ENCODE data around the gene NAGK.

NAGK gene

GRCh38 chr2:71108091-71108490 lies 39.6 kb downstream of the NAGK start:
- Histone ChIP-seq H3K4me1 (ENCODE audit: control insufficient read depth, low read length) (0 out of 2 replicates have a peak, but pooled peaks cover 5% of the 10 kb centered on the region), H3K27ac (ENCODE audit: low read depth, low read length) (no peak overlapping the region), H3K9me3 (ENCODE audit: control insufficient read depth, insufficient read depth, low read length) (no peaks in the 10 kb centered on the region), H3K4me2 (ENCODE audit: low read length) (no peak overlapping the region), H3K79me2 (ENCODE audit: control insufficient read depth, low read length) (no peaks in the 10 kb centered on the region), H3K9me2 (replicated peaks; ENCODE audit: control insufficient read depth, low read length) (no peaks in the 10 kb centered on the region), H3F3A (ENCODE audit: control insufficient read depth, insufficient read depth) (peaks cover 10% of the 10 kb centered on the region; the same call in 1 of the 2 replicates), H3K27me3 (ENCODE audit: control insufficient read depth, low read length) (no peaks in the 10 kb centered on the region), H4K20me1 (ENCODE audit: control insufficient read depth, insufficient read depth, low read depth, low read length) (no peaks in the 10 kb centered on the region), H3K36me3 (ENCODE audit: control insufficient read depth, low read length) (peaks cover 10% of the 10 kb centered on the region), H3K4me3 (ENCODE audit: low read length) (no peak overlapping the region)
- no peak for TF ChIP-seq EZH2phosphoT487 (IDR thresholded peaks at IDR 0.05; ENCODE audit: borderline replicate concordance, low read length)
- TF ChIP-seq CTCF (IDR thresholded peaks at IDR 0.05; ENCODE audit: low read depth, low read length, poor library complexity, severe bottlenecking): no peak

GRCh38 chr2:71113843-71114242 lies 45.4 kb downstream of the NAGK start:
- H3K36me3 ChIP-seq (ENCODE audit: control insufficient read depth, low read length): peaks cover 28% of the 10 kb centered on the region
- H3K27me3 ChIP-seq (ENCODE audit: control insufficient read depth, low read length): no peaks in the 10 kb centered on the region
- H3K4me3 ChIP-seq (ENCODE audit: low read length): no peak overlapping the region
- no peak for TF ChIP-seq CTCF (IDR thresholded peaks at IDR 0.05; ENCODE audit: low read depth, low read length, poor library complexity, severe bottlenecking)
- TF ChIP-seq EZH2phosphoT487 (IDR thresholded peaks at IDR 0.05; ENCODE audit: borderline replicate concordance, low read length): no peak
- no peaks in the 10 kb centered on the region for H4K20me1 ChIP-seq (ENCODE audit: control insufficient read depth, insufficient read depth, low read depth, low read length)
- no peaks in the 10 kb centered on the region for H3K4me1 ChIP-seq (ENCODE audit: control insufficient read depth, low read length)
- H3K27ac ChIP-seq (ENCODE audit: low read depth, low read length): no peak overlapping the region
- no peaks in the 10 kb centered on the region for H3K9me3 ChIP-seq (ENCODE audit: control insufficient read depth, insufficient read depth, low read length)
- no peaks in the 10 kb centered on the region for H3K79me2 ChIP-seq (ENCODE audit: control insufficient read depth, low read length)
- no peak overlapping the region for H3K4me2 ChIP-seq (ENCODE audit: low read length)
- H3F3A ChIP-seq (ENCODE audit: control insufficient read depth, insufficient read depth): no peaks in the 10 kb centered on the region
- H3K9me2 ChIP-seq (replicated peaks; ENCODE audit: control insufficient read depth, low read length): no peaks in the 10 kb centered on the region

- no peaks in the 10 kb centered on the region for H3F3A ChIP-seq (ENCODE audit: control insufficient read depth, insufficient read depth)
- H3K9me2 ChIP-seq (replicated peaks; ENCODE audit: control insufficient read depth, low read length): no peaks in the 10 kb centered on the region
- H3K9me3 ChIP-seq (ENCODE audit: control insufficient read depth, insufficient read depth, low read length): no peaks in the 10 kb centered on the region
- H3K4me3 ChIP-seq (ENCODE audit: low read length): no peak overlapping the region
- TF ChIP-seq EZH2phosphoT487 (IDR thresholded peaks at IDR 0.05; ENCODE audit: borderline replicate concordance, low read length): no peak
- no peak for TF ChIP-seq CTCF (IDR thresholded peaks at IDR 0.05; ENCODE audit: low read depth, low read length, poor library complexity, severe bottlenecking)
- no peak overlapping the region for H3K27ac ChIP-seq (ENCODE audit: low read depth, low read length)
- no peaks in the 10 kb centered on the region for H3K27me3 ChIP-seq (ENCODE audit: control insufficient read depth, low read length)
- H3K4me1 ChIP-seq (ENCODE audit: control insufficient read depth, low read length): no peaks in the 10 kb centered on the region
- H4K20me1 ChIP-seq (ENCODE audit: control insufficient read depth, insufficient read depth, low read depth, low read length): no peaks in the 10 kb centered on the region
- H3K79me2 ChIP-seq (ENCODE audit: control insufficient read depth, low read length): no peaks in the 10 kb centered on the region
- H3K36me3 ChIP-seq (ENCODE audit: control insufficient read depth, low read length): peaks cover 46% of the 10 kb centered on the region
- H3K4me2 ChIP-seq (ENCODE audit: low read length): no peak overlapping the region
These were observed 48.6 kb downstream of the NAGK start for GRCh38 chr2:71117063-71117462.

Measured in DOHH2 (cell line).